ENCODE results near the gene PRKCA.

GRCh38 chr17:66739553-66739952 is 437.1 kb downstream of the PRKCA start:
- no peak for TF ChIP-seq YY1 (IDR thresholded peaks at IDR 0.05; ENCODE audit: insufficient read depth, insufficient read length)
- TF ChIP-seq SUZ12 (IDR thresholded peaks at IDR 0.05; ENCODE audit: extremely low read depth, insufficient read depth, insufficient read length) = no peak
- TF ChIP-seq ZNF274 (IDR thresholded peaks at IDR 0.05; ENCODE audit: low read depth, low read length) = no peak

Measured in NT2/D1 (cell line).